Calu3 (cell line): ENCODE results near the gene PSMD5. TPM values are rescaled to one million over a fixed set of nuclear protein-coding genes. Genes with fewer than 3 reads are reported as not detected.

Experiments
- BruUV-seq: library from RNA; stranded (reverse); fragments of 400-500 nt; replicated peaks from 2 replicates; lab custom pipeline; 2021; lab: Mats Ljungman, UMichigan
- CTCF ChIA-PET: fragments of 300-600 bp; sonication (Branson Sonifier 250); formaldehyde crosslinking; loops from one replicate; lab custom pipeline; 2022; ENCODE audit warnings: antibody characterized with exemption; lab: Charles Lee
- DNase-seq: peaks from one replicate; pipeline ENCODE4 v3.0.0; 2022
- H3K27ac Mint-ChIP-seq: one replicate; pipeline ENCODE4 v1.8.0; 2022; ENCODE audit warnings: mixed read lengths; ENCODE audit not compliant: unreplicated experiment
- H3K27me3 Mint-ChIP-seq: one replicate; pipeline ENCODE4 v1.8.0; 2022; ENCODE audit warnings: mixed read lengths; ENCODE audit not compliant: unreplicated experiment
- H3K36me3 Mint-ChIP-seq: one replicate; pipeline ENCODE4 v1.8.0; 2022; ENCODE audit warnings: mild to moderate bottlenecking, moderate library complexity, mixed read lengths; ENCODE audit not compliant: insufficient read depth, unreplicated experiment
- H3K4me1 Mint-ChIP-seq: one replicate; pipeline ENCODE4 v1.8.0; 2022; ENCODE audit warnings: mild to moderate bottlenecking, low read depth, mixed read lengths; ENCODE audit not compliant: unreplicated experiment
- H3K4me3 Mint-ChIP-seq: one replicate; pipeline ENCODE4 v1.8.0; 2022; ENCODE audit warnings: mild to moderate bottlenecking, low read depth, moderate library complexity, mixed read lengths; ENCODE audit not compliant: unreplicated experiment
- H3K9me3 Mint-ChIP-seq: one replicate; pipeline ENCODE4 v1.8.0; 2022; ENCODE audit warnings: low read depth, mixed read lengths; ENCODE audit not compliant: unreplicated experiment
- intact Hi-C: fragments of 100-400 bp; cut with micrococcal nuclease; formaldehyde crosslinking; loops from one replicate; pipeline ENCODE4 v1.10.0; 2022; ENCODE audit not compliant: unreplicated experiment
- total RNA-seq: library from RNA; stranded (reverse); gene quantifications from 2 replicates; pipeline ENCODE4 v1.2.3, GENCODE V29; 2022
- TF ChIP-seq, protein P1 (sequence below): fragments of 200-600 bp; IDR thresholded peaks from one replicate; pipeline ENCODE4 v1.8.0; 2022; ENCODE audit warnings: antibody characterized with exemption; ENCODE audit not compliant: unreplicated experiment

Gene PSMD5
- total RNA-seq, 1 experiment from 2014 or later = 34.0 TPM

DNA sequence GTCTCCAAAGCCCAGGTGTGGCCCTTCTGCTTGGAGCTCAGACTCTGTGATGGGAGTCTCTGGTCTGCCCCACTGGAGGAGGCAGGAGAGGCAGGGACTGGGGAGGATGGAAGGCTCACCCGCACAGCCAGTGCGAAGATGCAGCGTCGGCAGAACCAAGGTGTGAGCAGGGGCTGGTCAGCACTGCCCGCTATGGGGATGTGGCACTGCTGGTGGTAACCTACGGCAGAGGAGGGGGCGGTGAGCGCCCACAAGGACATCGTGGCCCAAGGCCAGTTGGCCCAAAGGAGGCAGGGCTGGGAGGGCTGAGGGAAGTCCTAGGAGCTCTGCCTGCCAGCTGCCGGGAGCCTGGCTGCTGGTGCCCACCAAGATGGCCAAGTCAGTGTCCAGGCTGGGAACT lies 27.0 kb upstream of the PSMD5 start:
- H3K4me3 Mint-ChIP-seq = no peak overlapping the region
- TF ChIP-seq, protein P1, sequence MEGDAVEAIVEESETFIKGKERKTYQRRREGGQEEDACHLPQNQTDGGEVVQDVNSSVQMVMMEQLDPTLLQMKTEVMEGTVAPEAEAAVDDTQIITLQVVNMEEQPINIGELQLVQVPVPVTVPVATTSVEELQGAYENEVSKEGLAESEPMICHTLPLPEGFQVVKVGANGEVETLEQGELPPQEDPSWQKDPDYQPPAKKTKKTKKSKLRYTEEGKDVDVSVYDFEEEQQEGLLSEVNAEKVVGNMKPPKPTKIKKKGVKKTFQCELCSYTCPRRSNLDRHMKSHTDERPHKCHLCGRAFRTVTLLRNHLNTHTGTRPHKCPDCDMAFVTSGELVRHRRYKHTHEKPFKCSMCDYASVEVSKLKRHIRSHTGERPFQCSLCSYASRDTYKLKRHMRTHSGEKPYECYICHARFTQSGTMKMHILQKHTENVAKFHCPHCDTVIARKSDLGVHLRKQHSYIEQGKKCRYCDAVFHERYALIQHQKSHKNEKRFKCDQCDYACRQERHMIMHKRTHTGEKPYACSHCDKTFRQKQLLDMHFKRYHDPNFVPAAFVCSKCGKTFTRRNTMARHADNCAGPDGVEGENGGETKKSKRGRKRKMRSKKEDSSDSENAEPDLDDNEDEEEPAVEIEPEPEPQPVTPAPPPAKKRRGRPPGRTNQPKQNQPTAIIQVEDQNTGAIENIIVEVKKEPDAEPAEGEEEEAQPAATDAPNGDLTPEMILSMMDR = no peak

GRCh38 chr9:120869360-120869687 lies 26.6 kb upstream of the PSMD5 start:
- Mint-ChIP-seq H3K27ac (no peak overlapping the region), H3K27me3 (no peaks in the 10 kb centered on the region), H3K4me3 (no peak overlapping the region), H3K4me1 (peaks cover 15% of the 10 kb centered on the region), H3K9me3 (no peaks in the 10 kb centered on the region), H3K36me3 (peaks cover 19% of the 10 kb centered on the region)
- no TSS peak for BruUV-seq
- intact Hi-C loops = no loop called here
- CTCF ChIA-PET = no interaction called here
- no peak for DNase-seq
- TF ChIP-seq, protein P1 = no peak

More for the DNA sequence above, 27.0 kb upstream of the PSMD5 start:
- no TSS peak for BruUV-seq
- H3K36me3 Mint-ChIP-seq = peaks cover 19% of the 10 kb centered on the region
- intact Hi-C loops = no loop called here
- no peaks in the 10 kb centered on the region for H3K27me3 Mint-ChIP-seq
- H3K9me3 Mint-ChIP-seq = no peaks in the 10 kb centered on the region
- peaks cover 19% of the 10 kb centered on the region for H3K4me1 Mint-ChIP-seq
- CTCF ChIA-PET = no interaction called here
- DNase-seq = no peak
- no peak overlapping the region for H3K27ac Mint-ChIP-seq

- H3K27ac Mint-ChIP-seq = no peak overlapping the region
- BruUV-seq = no TSS peak
- H3K9me3 Mint-ChIP-seq = no peaks in the 10 kb centered on the region
- peak; percentile 81 for DNase-seq
- peaks cover 19% of the 10 kb centered on the region for H3K36me3 Mint-ChIP-seq
- CTCF ChIA-PET = interaction anchor here (0.6 to 0.8 kb wide), 2 partner anchors 99 to 347 kb away, joined by 3 to 4 read pairs; no protein-coding TSS in a partner anchor
- peaks cover 10% of the 10 kb centered on the region for H3K4me1 Mint-ChIP-seq
- no peak overlapping the region for H3K4me3 Mint-ChIP-seq
- no peaks in the 10 kb centered on the region for H3K27me3 Mint-ChIP-seq
- TF ChIP-seq, protein P1 = no peak
- intact Hi-C loops = no loop called here
These were observed 26.1 kb upstream of the PSMD5 start for GRCh38 chr9:120868676-120869359.

GRCh38 chr9:120868339-120868675 lies 25.6 kb upstream of the PSMD5 start:
- Mint-ChIP-seq H3K4me1 (peaks cover 5% of the 10 kb centered on the region), H3K27me3 (no peaks in the 10 kb centered on the region), H3K27ac (no peak overlapping the region), H3K4me3 (no peak overlapping the region), H3K9me3 (no peaks in the 10 kb centered on the region), H3K36me3 (peaks cover 19% of the 10 kb centered on the region)
- no peak for DNase-seq
- TF ChIP-seq, protein P1 = no peak
- CTCF ChIA-PET = interaction anchor here (0.6 to 0.8 kb wide), 2 partner anchors 98 to 347 kb away, joined by 3 to 4 read pairs; no protein-coding TSS in a partner anchor
- intact Hi-C loops = no loop called here
- no TSS peak for BruUV-seq
